Measurements from ENCODE around the gene FICD.

The FICD gene

DNA sequence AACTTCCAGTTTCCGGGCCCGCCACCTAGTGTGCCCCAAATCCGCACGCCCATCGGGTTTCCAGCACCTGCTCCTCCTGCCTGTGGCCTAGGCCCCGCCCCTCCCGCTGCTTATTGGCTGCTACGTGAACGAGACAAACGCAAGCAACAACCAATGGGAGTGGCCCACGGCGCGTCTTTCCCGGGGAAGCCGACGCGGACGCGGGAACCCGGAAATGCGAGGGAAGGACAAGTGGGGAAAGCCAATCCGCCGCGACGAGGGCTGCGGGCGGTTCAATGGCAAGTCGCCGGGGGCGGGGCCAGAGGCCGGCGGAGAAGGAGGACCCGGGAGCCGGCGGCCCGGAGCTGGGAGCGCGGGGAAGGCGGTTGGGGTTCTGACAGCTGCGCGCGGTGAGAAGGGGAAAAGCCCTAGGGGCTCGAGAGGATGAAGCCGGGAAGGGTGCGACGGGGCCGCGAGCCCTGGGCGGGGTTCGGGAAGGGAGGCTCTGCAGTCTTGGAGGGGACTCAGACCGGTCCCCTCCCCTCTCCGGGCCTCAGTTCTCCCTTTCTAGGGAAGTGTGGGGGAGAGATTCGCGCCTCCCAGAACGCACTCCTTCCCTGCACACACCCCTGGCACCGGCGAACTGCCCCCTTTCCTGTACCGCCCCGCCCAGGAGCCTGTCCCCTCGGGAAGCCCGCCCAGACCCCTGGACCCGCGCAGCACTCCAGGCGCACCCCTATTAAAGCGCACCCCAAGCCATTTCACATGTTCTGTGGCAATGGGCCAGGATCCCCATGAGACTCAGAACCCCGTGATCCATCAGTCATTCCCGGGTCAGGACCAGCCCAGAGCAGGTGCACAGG lies at the start of gene FICD:
FICD (plus strand) TSS at position 305 of the 842 bp plus-strand sequence. CDS start 1,696 bp downstream, outside the sequence.
- H3K36me3 ChIP-seq (ENCODE audit: insufficient read depth, low read length), result peaks cover 19% of the 10 kb centered on the region; the same call in 1 of the 2 replicates
- TF ChIP-seq FOXP2 (optimal IDR thresholded peaks at IDR 0.05; ENCODE audit: control extremely low read depth, extremely low read length, insufficient read depth), result peak; percentile 94
- peak; percentile 77 for TF ChIP-seq POLR2AphosphoS5 (IDR thresholded peaks at IDR 0.05; ENCODE audit: borderline replicate concordance, low read depth, low read length)
- no peak for TF ChIP-seq EZH2 (IDR thresholded peaks at IDR 0.05)
- peak; percentile 91 for DNase-seq (ENCODE audit: low read depth, low spot score)

GRCh38 chr12:108465417-108465816 lies 49.7 kb upstream of the FICD start:
- TF ChIP-seq EZH2 (IDR thresholded peaks at IDR 0.05) (no peak), POLR2AphosphoS5 (IDR thresholded peaks at IDR 0.05; ENCODE audit: borderline replicate concordance, low read depth, low read length) (no peak), FOXP2 (optimal IDR thresholded peaks at IDR 0.05; ENCODE audit: control extremely low read depth, extremely low read length, insufficient read depth) (no peak)
- DNase-seq (ENCODE audit: low read depth, low spot score), result no peak
- Histone ChIP-seq H3K36me3 (ENCODE audit: insufficient read depth, low read length) (no peaks in the 10 kb centered on the region), H3K9ac (ENCODE audit: insufficient read length) (no peak overlapping the region), H3K27ac (no peak overlapping the region), H3K4me3 (no peak overlapping the region), H3K9me3 (ENCODE audit: low read depth, low read length) (no peaks in the 10 kb centered on the region)

More for the DNA sequence above, at the start of gene FICD:
- Histone ChIP-seq H3K4me3 (peak within 1 kb of the TSS; percentile 90), H3K9me3 (ENCODE audit: low read depth, low read length) (no peaks in the 10 kb centered on the region), H3K9ac (ENCODE audit: insufficient read length) (peak within 1 kb of the TSS; percentile 77), H3K27ac (no peak within 1 kb of the TSS)

- DNase-seq (ENCODE audit: low read depth, low spot score), result no peak
- H3K9me3 ChIP-seq (ENCODE audit: low read depth, low read length), result no peaks in the 10 kb centered on the region
- H3K36me3 ChIP-seq (ENCODE audit: insufficient read depth, low read length), result no peaks in the 10 kb centered on the region
- H3K27ac ChIP-seq, result no peak overlapping the region
- H3K4me3 ChIP-seq, result no peak overlapping the region
- TF ChIP-seq POLR2AphosphoS5 (IDR thresholded peaks at IDR 0.05; ENCODE audit: borderline replicate concordance, low read depth, low read length), result no peak
- no peak overlapping the region for H3K9ac ChIP-seq (ENCODE audit: insufficient read length)
Measured at GRCh38 chr12:108468196-108468968, 46.7 kb upstream of the FICD start.

DNA sequence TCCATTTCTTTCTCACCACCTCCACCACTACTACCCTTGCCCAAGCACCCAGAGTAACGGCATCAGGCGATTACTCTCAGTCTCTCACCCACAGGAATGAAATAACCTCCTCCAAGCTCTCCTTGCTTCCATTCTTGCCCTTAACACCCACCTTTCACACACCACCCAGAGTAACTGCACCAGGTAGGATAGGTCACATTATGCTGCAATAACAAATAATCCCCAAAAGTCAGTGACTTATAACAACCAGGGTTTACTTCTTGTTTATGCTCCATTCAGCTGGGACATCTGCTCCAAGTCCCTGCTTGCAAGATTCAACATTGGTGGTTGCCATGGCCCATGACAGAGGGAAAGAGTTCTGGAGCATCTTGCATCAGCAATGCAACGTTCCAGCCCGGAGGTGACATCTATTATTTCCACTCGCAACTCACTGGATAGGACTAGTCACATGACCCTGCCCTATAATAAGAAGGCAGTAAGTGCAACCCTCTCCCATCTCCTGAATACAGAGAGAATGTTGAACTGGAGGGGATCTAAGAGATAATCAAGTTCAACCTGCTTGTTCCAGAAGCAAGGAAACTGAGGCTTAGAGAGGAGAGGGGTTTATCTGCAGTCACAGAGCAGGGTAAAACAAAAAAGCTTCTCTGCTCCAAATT lies 41.5 kb upstream of the FICD start:
- H3K4me3 ChIP-seq, result no peak overlapping the region
- no peaks in the 10 kb centered on the region for H3K9me3 ChIP-seq (ENCODE audit: low read depth, low read length)
- H3K36me3 ChIP-seq (ENCODE audit: insufficient read depth, low read length), result no peaks in the 10 kb centered on the region
- TF ChIP-seq POLR2AphosphoS5 (IDR thresholded peaks at IDR 0.05; ENCODE audit: borderline replicate concordance, low read depth, low read length) (no peak), EZH2 (IDR thresholded peaks at IDR 0.05) (no peak), FOXP2 (optimal IDR thresholded peaks at IDR 0.05; ENCODE audit: control extremely low read depth, extremely low read length, insufficient read depth) (no peak)
- DNase-seq (ENCODE audit: low read depth, low spot score), result no peak
- no peak overlapping the region for H3K27ac ChIP-seq
- no peak overlapping the region for H3K9ac ChIP-seq (ENCODE audit: insufficient read length)

DNA sequence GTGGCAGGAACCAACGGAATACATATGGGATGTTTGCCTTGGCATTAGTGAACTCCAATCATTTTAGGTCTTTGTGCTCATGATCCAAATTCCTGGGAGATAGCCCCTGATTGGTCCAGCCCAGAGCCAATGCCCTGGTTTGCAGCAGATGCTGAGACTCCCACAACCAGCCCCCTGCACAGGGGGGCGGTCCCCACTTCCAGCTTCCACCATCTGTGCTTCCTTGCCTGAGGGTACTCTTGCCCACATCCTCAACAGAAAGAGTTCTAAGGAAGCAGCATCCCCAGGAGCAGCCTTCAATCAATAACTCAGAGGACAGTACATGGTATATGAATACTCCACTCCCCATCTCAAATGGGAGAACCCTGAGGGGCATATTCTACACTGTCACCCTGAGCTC lies 39.7 kb upstream of the FICD start:
- H3K4me3 ChIP-seq, result no peak overlapping the region
- no peaks in the 10 kb centered on the region for H3K36me3 ChIP-seq (ENCODE audit: insufficient read depth, low read length)
- TF ChIP-seq POLR2AphosphoS5 (IDR thresholded peaks at IDR 0.05; ENCODE audit: borderline replicate concordance, low read depth, low read length) (no peak), EZH2 (IDR thresholded peaks at IDR 0.05) (no peak), FOXP2 (optimal IDR thresholded peaks at IDR 0.05; ENCODE audit: control extremely low read depth, extremely low read length, insufficient read depth) (no peak)
- no peak for DNase-seq (ENCODE audit: low read depth, low spot score)
- H3K9ac ChIP-seq (ENCODE audit: insufficient read length), result no peak overlapping the region
- no peaks in the 10 kb centered on the region for H3K9me3 ChIP-seq (ENCODE audit: low read depth, low read length)
- no peak overlapping the region for H3K27ac ChIP-seq

- H3K36me3 ChIP-seq (ENCODE audit: insufficient read depth, low read length), result no peaks in the 10 kb centered on the region
- no peak overlapping the region for H3K4me3 ChIP-seq
- no peak for TF ChIP-seq EZH2 (IDR thresholded peaks at IDR 0.05)
- no peak for TF ChIP-seq POLR2AphosphoS5 (IDR thresholded peaks at IDR 0.05; ENCODE audit: borderline replicate concordance, low read depth, low read length)
- no peak for TF ChIP-seq FOXP2 (optimal IDR thresholded peaks at IDR 0.05; ENCODE audit: control extremely low read depth, extremely low read length, insufficient read depth)
- DNase-seq (ENCODE audit: low read depth, low spot score), result no peak
- H3K27ac ChIP-seq, result no peak overlapping the region
- H3K9me3 ChIP-seq (ENCODE audit: low read depth, low read length), result no peaks in the 10 kb centered on the region
- H3K9ac ChIP-seq (ENCODE audit: insufficient read length), result no peak overlapping the region
Measured at GRCh38 chr12:108477055-108477880, 37.8 kb upstream of the FICD start.

GRCh38 chr12:108477881-108478259 lies 37.2 kb upstream of the FICD start:
- no peak for TF ChIP-seq FOXP2 (optimal IDR thresholded peaks at IDR 0.05; ENCODE audit: control extremely low read depth, extremely low read length, insufficient read depth)
- no peak for TF ChIP-seq EZH2 (IDR thresholded peaks at IDR 0.05)
- TF ChIP-seq POLR2AphosphoS5 (IDR thresholded peaks at IDR 0.05; ENCODE audit: borderline replicate concordance, low read depth, low read length), result no peak
- Histone ChIP-seq H3K9me3 (ENCODE audit: low read depth, low read length) (no peaks in the 10 kb centered on the region), H3K4me3 (no peak overlapping the region), H3K36me3 (ENCODE audit: insufficient read depth, low read length) (no peaks in the 10 kb centered on the region), H3K9ac (ENCODE audit: insufficient read length) (no peak overlapping the region), H3K27ac (no peak overlapping the region)
- no peak for DNase-seq (ENCODE audit: low read depth, low spot score)

Measured in SK-N-MC (cell line).